Sciatic nerve (tissue), 2 donors: ENCODE results near the gene HAP1. TPM values are rescaled to one million over a fixed set of nuclear protein-coding genes. Genes with fewer than 3 reads are reported as not detected.
"Not testable (repeated sequence)": the region's sequence is repeated elsewhere in the genome, so short reads cannot be mapped to it uniquely, and the experiment has no call there.

Source experiments
- ATAC-seq: fragments of 200-7000 bp; cut with Tn5 transposase; one replicate; pipeline ENCODE4 v1.9.1; 2020; ENCODE audit warnings: mild to moderate bottlenecking, moderate library complexity
- DNase-seq: peaks from one replicate; pipeline ENCODE4 v3.0.0-alpha.2; 2020; ENCODE audit warnings: low spot score
- intact Hi-C: fragments of 100-400 bp; cut with DNase I; formaldehyde crosslinking; loops from one replicate; pipeline ENCODE4 v1.14.2; 2022
- total RNA-seq: library from RNA; stranded (reverse); fragmentation: NEBNext Ultra II Directional; extraction: Animal tissue kit (Norgen Biotek cat#: 25700); gene quantifications from one replicate; pipeline ENCODE4 v1.2.1, GENCODE V29; 2021
- donor health status: DM: no; HTN: no; CAD: no.
- donor health status: DM: no; HTN: no; CAD: no.

HAP1 gene
- total RNA-seq, 1 donor from 2014 or later, result 0.09 TPM

DNA sequence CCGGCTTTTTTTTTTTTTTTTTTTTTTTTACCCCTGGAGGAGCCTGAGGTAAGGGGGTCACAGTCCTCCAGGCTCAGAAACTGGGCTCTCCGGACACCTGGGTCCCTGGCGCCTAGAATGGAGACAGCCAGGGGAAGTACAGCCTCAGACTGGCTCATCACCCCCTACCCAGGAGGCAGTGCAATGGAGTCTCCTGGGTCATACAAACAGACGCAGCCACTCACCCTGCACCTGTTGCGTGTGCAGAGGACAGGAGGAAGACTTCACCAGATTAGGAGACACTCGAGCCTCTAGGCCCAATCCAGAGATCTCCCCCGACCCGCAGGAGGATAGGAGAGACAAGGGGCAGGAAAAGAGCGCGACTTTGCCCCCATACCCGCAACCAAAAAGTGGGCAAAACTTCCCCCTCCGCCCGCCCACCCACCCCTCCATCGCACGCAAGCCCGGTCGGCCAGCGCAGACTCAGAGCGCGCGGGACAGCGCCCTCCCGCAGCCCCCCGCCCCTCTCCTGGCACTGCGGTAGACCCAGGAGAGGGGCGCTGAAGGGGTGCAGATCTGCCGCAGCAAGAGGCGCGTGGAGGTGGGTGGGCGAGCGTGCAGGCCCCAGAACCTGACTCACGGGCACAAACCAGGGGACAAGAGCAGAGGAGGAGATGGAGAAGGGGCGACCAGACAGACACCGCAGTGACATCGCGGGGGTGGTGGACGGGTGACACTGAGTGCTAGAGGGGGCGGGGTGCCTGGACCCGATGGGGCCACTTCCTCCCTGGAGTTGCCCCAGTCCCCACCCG, 900 bp downstream of the HAP1 start:
- no peak for ATAC-seq
- no peak for DNase-seq
- intact Hi-C loops, result no loop called here

DNA sequence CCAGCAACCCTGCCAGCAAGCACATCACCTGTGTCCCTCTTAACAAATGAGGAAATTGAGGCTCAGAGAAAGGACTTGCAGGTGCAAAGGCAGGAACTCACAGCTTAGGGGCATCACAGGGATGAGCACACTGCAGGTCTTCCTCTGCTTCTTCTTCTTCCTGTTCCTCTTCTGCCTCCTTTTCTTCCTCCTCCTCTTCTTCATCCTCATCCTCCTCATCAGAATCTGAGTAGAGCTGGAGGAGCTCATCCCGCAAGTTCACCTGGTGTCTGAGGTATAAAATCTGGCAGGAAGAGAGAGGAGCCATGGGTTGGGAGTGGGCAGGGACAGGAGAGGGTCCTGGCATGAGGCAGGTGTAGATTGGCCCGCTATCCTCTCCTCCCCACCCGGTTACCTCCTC, 2.6 kb downstream of the HAP1 start:
- intact Hi-C loops, result no loop called here
- ATAC-seq (no peak), DNase-seq (no peak)

DNA sequence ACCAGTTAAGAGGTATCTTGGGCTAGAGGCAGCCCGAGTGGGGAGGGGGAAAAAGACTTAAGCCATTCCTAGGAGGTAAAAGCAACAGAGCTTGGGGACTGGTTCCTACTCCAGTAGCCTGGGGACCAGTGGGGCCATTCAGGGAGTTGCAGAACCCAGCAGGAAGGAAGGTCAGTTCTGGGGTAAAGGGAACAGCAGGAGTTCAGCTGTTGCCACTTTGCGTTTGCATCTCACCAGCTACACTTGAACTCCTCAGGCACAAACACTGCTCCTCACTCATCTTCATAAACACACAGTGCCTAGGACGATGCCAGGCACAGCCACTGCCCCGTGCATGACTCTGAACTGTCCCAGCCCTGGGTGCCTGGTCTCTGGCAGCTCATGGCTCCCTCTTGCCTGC, 4.0 kb downstream of the HAP1 start:
- no peak for DNase-seq
- intact Hi-C loops, result no loop called here

DNA sequence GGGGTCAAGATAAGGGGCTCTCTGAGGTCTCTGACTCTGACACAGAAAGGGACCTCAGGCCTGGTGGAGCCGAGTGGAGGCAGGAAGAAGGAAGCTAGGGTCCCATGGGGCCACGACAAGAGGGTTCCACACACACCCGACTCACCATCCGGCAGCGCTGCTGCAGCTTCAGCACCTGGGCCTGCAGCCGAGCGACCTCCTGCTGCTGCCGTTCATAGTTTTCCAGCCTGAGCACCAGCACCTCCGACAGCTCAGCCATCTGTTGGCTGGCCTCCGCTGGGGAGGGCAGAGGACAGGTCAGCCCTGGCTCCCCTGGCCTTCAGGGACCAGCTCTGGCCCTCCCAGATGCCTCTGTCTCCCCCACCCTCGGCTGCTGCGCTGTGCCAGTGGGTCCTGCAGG, 6.4 kb downstream of the HAP1 start:
- no peak for ATAC-seq
- intact Hi-C loops, result no loop called here

More for the DNA sequence above, 4.0 kb downstream of the HAP1 start:
- ATAC-seq, result no peak

GRCh38 chr17:41725134-41725533, 9.3 kb downstream of the HAP1 start:
- intact Hi-C loops, result no loop called here
- ATAC-seq, result no peak

More for the DNA sequence above, 6.4 kb downstream of the HAP1 start:
- DNase-seq, result no peak

DNA sequence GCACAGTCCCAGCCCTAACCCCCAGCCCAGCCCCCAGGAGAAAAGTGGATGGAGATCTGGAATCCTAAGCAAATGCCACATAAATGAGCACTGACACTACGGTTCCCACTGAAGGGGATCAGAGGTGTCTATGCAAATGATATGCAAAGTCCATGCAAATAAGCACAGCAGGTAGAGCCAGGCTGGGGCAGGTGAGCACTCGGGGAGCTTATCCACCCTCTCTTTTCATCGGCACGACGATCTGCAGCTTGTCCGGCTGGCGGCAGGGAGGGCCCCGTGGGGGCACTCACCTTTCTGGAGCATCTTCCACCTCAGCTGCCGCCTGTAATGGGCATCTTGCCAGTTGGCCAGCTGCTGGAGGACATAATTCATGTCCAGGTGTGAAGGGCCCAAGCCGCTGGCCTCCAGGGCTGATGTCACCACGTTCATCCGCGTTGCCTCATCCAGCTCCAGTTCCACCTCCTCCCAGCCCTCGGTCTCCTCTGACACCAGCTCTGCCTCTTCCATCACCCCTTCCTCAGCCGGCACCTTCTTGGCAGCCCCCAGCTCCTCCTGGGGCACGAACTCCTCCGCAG, 9.9 kb downstream of the HAP1 start:
- intact Hi-C loops, result no loop called here
- no peak for DNase-seq
- no peak for ATAC-seq

More at GRCh38 chr17:41725134-41725533, 9.3 kb downstream of the HAP1 start:
- no peak for DNase-seq

DNA sequence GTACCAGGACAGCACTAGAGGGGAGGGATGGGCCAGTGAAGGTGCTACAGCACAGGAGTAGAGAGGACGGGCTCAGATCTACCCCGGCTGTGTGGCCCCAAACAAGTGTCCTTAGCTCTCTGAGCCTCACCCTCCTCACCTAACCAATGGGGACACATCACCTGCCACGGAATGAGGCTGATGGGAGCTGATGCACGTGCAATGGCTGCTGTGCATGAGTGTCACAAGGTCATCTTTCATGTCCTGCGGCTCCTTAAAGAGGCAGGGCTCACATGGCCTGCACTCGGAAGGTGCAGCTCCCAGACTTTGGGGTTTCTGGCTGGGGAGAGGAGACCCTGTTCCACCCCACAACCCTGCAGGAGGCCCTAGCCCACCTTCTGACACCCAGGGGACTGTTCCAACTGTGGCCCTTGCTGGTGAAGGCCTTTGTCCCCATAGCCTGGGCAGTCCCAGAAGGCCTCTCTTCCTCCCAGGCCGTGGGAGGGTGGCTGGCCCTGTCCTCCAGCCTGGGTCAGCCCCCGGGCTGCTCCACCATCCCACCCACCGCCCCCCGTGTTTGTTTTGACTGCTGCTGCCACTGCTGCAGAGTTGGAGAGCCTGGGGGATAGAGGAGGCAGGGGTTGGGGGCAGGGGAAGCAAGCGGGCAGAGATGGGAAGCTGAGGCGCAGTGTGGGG, 10.5 kb downstream of the HAP1 start:
- ATAC-seq, result no peak
- DNase-seq, result no peak
- intact Hi-C loops, result no loop called here

DNA sequence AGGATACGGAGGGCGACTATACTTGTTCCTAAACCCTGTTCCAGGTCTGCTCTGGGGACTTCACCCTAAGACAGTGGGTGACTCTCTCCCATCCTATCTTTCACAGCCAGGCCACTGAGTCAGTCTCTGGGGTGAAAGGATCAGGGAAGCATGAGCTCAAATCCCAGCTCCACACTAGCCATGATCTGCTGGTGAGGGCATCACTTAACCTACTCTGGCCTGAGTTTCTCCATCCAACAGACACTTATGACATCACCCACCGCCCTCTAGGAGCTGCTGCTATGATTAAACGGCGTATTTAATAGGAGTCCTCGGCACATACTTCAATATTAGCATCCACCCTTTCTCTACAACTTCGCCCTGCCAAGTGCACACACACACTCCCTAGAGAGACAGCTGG, 12.2 kb downstream of the HAP1 start:
- no peak for DNase-seq
- ATAC-seq, result no peak
- intact Hi-C loops, result no loop called here

DNA sequence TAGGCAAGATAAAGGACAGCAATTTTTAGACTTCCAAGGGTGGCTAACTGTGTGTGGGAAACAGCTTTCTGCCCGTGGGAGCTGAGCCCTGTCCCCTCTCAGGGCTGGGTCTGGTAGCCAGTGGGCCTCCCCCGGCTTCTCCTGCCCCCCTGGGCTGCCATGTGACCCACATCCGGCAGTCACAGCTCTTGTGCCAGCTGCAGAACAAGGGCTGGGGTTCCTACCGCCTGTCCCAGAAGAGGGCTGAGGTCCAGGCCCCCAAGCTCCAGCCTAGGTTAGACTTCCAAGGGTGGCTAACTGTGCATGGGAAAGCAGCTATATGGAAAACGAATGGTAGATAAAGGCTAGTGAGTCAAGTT, 16.2 kb downstream of the HAP1 start:
- no peak for ATAC-seq
- intact Hi-C loops, result no loop called here
- DNase-seq, result no peak

DNA sequence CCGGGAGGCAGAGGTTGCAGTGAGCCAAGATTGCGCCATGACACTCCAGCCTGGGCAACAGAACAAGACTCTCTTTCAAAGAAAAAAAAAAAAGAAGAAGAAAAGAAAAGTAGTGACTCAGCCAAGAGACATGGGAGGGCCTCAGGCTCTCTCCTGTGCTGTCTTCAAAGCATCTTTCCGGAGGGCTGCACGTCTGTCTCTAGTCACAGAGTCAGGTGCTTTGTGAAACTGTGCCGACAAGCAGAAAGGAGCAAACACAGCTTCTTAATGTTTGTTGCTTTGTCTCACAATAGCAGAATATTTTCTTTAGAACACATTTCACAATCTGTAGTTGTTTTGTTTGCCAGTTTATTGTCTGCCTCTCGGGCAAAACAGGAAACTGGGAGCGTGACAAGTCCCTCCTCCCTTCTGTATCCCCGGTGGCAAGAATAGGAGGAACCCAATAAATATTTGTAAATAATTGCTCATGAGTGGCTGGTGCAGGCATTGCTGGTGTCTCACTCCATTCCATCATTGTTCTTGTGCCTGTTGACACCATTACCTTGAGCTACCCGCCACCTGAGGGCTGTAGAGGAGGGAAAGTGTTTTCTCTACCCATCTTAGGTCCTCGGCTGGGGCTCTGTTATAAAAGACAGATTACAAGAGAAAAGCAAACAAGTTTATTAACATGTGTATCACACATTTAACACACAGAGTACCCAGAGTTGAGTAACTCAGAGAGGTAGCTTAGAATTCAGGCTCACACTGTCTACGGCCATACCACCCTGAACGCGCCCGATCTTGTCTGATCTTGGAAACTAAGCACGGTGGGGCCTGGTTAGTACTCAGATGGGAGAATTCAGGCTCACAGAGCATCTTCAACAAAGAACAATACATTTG, 16.8 kb downstream of the HAP1 start:
- DNase-seq, result no peak
- intact Hi-C loops, result no loop called here
- peak; percentile 46 for ATAC-seq

DNA sequence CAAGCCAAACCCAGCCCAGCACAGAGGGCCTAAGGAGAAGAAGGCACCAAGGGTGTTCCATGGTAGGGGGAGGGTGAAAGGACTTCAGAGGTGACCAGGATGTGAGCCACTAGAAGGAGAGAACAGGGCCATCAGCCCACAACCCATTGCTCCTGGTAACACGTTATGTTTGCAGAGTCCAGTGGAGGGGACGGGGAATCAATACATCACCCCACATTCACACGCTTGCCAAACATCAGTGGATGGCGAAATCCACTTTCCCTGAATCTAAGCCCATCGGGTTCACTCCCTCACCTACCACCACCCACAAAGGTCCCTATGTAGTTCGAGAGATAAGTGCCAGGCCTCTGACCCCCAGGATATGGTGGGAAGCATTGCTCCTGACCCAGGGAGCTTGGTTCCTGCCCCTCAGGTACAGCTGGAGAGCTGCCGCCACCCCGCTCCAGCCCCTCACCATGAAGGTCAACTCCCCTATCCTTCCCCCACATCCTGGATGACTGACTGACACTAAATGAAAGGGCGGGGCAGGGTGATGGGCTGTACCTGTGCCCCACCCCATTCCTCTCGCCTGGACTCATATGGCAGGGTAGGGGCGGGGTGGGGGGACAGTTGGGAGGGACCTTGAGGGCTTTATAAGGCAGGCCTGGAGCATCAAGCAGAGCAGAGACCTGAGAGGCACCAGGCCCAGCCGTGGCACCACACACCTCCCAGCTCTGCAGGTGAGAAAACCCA, 22.6 kb downstream of the HAP1 start, which contains the start of gene GAST:
Gene GAST (plus strand): TSS at position 663 of the 732 bp plus-strand sequence. CDS start 3,106 bp downstream, outside the sequence.
- intact Hi-C loops, result no loop called here
- ATAC-seq, result no peak
- no peak for DNase-seq

DNA sequence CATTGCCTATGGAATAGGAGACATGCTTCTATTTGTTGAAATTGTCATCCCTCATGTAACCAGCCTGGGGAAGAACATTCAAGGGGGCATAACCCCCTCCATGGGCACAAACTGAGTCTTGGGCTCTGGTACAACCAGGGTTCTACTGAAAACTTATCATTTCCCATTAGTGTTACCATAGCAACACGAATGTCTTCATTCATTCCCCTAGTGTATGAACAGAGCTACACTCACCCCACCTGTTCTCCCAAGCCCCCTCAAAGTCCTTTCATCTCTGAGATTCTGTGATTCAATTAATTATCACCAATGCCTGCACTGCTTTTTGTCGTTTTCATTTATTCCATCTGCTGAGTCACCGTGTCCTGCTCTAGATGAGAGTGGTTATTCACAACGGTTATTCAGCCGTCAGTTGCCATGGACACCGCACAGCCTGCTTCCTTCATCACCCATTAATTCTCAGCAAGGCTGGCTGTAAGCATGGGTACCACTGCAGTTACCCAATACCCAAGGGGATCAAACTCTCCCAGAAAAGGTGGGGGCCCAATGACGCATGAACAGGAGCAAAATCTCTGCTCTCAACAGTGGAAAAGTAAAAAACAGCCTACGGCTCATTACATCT, 23.9 kb downstream of the HAP1 start:
- ATAC-seq (no peak), DNase-seq (no peak)
- intact Hi-C loops, result no loop called here

- DNase-seq, result no peak
- ATAC-seq, result no peak
- intact Hi-C loops, result no loop called here
Observed at GRCh38 chr17:41707803-41708669, 26.4 kb downstream of the HAP1 start.

- DNase-seq (no peak), ATAC-seq (peak; percentile 59)
- intact Hi-C loops, result no loop called here
Observed at GRCh38 chr17:41705271-41705991, 29.0 kb downstream of the HAP1 start.

GRCh38 chr17:41702712-41703111, 31.7 kb downstream of the HAP1 start:
- ATAC-seq (no peak), DNase-seq (no peak)
- intact Hi-C loops, result no loop called here

DNA sequence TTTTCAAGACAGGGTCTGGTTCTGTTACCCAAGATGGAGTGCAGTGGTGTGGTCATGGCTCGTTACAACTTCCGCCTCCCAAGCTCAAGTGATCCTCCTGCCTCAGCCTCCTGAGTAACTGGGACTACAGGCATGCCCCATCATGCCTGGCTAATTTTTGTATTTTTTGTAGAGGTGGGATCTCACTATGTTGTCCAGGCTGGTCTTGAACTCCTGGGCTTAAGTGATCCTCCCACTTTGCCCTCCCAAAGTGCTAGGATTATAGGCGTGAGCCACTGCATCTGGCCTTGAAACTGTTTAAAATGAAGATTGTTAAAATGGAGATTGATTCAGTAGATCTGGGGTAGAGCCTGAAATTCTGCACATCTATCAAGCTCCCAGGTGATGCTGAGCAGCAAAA, 33.6 kb downstream of the HAP1 start:
- intact Hi-C loops, ATAC-seq, DNase-seq: not testable (repeated sequence)
